ENCODE data around the gene OPRM1. TPM values are rescaled to one million over a fixed set of nuclear protein-coding genes. Genes with fewer than 3 reads are reported as not detected.
A peak's percentile ranks its signal among the peaks of the same experiment; 100 is the strongest.

Gene OPRM1
- total RNA-seq: not detected
- long read RNA-seq: 0 reads

GRCh38 chr6:154039231-154039842 is at the start of gene OPRM1:
TSS of gene OPRM1 (plus strand) at chr6:154039240. CDS start at chr6:154039545, 305 bp downstream.
- DNase-seq (peak; percentile 44), ATAC-seq (no peak)
- intact Hi-C loops (cut with micrococcal nuclease): no loop called here

DNA sequence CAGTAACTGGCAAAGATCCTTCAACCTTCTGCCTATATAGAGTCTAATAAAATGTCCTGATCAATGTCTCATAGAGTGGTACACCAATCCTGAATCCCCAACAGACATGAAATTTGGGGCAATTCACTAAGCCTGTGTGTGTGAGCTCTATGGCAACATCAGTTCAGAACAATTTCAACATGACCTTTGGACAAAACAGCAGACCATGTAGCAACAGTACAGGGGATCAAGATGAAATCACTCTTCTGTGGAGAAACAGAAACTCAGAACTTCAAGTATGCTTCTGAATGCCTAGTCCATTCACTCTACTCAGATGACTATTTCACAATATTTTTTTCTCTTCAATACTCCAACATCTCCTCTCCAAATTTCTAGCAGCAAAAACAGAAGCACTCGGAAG is 49.1 kb upstream of the OPRM1 start:
- DNase-seq (no peak), ATAC-seq (no peak)
- intact Hi-C loops (cut with micrococcal nuclease): no loop called here

DNA sequence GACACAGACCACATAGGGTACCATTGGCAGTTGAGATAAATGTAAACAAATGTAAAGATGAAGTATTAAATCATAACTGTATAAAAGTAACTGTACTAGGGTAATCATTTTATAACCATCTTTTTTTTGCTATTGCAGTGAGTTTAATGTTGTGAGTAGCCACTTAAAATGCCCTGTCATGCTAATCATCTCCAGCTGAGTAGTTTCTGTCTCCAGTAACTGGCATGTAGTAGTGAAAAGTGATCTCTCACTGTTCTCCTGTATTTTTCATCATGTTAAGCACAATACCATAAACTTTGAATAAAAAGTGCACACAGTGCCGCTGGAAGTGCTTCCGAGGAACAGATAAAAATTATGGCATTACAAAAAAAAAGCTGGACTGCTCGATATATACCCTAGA is 45.0 kb upstream of the OPRM1 start:
- ATAC-seq (no peak), DNase-seq (no peak)
- intact Hi-C loops (cut with micrococcal nuclease): no loop called here

DNA sequence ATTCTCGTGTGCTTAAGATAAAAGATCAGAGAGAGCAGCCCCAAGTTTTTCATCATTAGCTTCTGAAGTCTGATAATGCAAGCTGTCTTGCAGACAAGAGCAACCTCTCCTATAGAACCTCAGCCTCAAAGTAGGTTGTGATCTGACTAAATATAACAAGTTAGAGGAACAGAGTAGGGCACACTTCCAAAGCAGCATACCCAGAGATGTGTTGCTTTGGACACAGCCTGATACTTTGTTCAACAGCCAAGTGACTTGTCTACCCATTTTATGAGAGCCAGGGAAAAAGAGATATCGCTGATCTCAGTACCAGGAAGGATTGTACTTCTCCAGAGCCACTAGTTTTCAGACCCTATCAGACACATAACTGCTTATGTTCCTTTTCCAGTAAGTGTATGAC is 44.2 kb upstream of the OPRM1 start:
- ATAC-seq (no peak), DNase-seq (no peak)
- intact Hi-C loops (cut with micrococcal nuclease): no loop called here

DNA sequence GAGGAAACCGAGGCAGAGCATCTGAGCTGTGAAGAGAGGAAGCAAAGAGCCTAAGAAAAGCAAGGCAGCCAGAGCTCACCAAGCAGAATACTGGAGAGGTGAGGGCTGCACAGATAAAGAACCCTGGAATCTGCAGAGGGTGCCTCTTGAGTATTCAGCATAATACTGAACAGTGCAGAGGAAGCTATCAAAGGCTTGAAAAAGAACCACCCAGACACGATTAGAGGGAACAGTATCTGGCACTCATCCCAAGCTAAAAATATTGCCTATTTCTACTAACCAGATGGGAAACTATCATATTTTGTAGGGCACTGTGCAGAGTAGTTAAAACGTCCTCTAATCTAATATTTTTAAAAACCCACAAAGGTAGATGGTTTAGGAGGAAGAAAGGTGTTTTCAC is 41.8 kb upstream of the OPRM1 start:
- ATAC-seq (no peak), DNase-seq (no peak)
- intact Hi-C loops (cut with micrococcal nuclease): no loop called here

DNA sequence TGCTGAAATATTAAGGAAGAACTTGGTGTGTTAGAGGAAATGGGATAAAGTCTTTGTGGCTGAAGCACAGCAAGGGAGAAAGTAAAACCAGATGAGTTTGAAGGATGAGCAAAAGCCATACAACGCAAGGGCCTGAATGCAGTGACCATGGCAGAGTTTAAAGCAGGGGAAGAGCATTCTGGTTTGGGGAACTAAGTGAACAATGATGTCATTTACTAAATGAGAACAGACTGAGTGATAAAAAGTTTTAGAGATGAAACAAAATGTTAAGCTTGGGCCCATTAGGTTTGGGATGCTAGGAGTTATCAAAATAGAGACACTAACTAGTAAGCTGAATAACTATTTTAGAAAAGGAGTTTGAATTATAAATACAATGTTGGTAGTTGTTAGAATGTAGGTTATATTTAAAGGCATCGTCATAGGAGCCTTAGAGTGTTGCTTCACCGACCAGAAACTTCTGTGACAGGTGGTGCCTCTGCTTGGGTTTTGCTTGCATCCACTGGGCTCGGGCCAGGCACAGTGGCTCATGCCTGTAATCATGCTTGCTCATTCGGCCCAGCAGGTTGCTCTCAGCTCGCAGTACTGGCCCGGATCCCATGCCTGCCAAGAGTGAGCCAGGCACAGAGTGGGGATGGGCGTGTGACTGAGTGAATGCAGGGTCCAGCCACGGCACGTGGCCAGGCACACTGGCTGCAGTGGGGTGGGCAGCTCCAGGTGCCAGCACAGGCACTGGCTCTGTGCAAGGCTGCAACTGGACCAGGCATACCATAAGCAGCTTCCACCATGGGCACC is 37.4 kb upstream of the OPRM1 start:
- ATAC-seq (no peak), DNase-seq (no peak)
- intact Hi-C loops (cut with micrococcal nuclease): no loop called here

DNA sequence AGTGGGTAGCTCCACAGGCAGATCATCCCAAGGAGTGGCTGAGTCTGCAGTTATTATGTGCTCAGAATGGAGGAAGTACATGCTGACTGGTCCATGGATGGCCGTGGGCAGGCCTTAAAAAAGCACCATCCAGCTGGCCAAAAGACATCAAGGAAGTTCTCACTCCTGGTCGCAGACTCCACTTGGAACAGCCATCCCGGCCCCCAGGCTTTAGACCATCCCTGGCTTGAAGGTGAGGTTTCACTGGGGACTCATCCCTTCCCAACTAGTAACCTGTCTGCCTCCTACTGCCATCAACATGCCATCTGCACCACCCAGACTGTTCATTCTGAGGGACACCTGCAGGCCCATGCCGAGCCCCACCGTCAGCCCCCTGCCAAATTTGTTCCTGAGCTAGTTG is 36.1 kb upstream of the OPRM1 start:
- DNase-seq (no peak), ATAC-seq (no peak)
- intact Hi-C loops (cut with micrococcal nuclease): no loop called here

DNA sequence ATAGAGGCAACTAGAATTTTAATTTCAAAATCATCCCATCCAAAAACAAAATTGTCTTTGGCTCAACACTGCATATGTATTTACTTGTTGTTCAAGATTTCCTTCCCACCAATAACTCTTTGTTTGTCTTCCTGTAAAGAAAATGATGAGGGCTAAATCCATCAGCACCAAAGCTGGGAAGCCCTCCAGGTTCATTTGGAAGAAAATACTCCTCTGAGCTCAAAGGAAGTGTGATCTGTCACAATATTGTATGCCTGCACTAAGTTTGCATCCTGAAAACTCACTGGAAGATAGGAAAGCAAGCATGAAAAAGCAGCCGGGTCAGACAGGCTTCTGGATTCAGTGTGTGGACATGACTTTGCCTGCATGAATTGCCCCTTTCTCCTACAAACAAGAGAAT is 28.7 kb upstream of the OPRM1 start:
- DNase-seq (no peak), ATAC-seq (no peak)
- intact Hi-C loops (cut with micrococcal nuclease): no loop called here

- no peak for DNase-seq
- ATAC-seq: no peak
- intact Hi-C loops (cut with micrococcal nuclease): no loop called here
Measured at GRCh38 chr6:154012852-154013251, 26.2 kb upstream of the OPRM1 start.

DNA sequence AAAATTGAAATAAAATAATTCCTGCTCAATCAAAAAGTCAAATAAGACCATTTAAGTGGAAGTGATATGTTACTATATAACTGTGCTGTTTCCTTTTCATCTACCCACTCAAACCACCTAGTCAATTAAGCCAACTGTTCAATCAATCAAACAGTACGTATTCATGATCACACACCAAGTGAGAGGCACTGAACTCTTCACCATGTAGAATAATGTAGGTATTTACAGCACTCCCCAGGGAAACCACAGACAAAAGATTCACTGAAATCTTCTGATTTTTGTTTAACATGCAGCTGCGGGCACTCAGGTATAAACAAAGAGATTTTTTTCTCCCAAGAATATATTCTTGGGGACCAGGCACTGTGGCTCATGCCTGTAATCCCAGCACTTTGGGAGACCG is 21.3 kb upstream of the OPRM1 start:
- DNase-seq (no peak), ATAC-seq (no peak)
- intact Hi-C loops (cut with micrococcal nuclease): no loop called here

DNA sequence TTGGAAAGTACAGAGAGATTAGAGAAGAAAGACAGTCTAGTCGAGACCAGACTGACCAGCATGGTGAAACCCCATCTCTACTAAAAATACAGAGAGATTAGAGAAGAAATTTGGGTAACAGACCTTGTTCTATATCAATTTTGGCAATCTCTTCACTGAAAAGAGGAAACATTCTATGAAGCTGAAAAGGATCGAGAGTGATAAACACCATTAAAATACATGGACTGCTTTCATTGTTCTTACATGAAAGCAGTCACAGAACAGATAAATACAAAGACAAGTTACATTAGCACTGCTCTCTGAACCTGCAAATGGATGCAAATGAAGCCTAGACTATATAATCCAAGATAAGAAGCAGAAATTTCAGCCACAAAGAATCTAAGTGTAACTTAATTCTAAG is 8.4 kb upstream of the OPRM1 start:
- intact Hi-C loops (cut with micrococcal nuclease): no loop called here
- ATAC-seq: no peak
- no peak for DNase-seq

DNA sequence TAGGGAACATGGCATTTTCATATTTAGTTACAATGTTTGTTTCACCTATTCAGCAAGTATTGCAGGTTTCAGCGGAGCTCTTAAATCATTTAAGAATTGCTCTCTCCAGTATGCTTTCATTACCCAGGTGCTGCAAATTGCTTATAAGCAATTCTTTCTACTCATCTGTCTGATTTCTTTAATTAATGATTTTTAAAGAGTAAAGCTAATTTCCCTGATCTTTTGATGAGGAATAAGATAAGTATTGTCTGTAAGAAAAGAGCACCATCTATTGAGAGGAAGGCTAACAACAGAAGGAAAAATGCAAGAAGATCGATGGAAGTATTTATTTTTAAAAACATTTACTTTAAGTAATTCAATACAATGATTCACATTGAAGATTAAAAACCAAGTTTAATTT is 2.0 kb downstream of the OPRM1 start:
- intact Hi-C loops (cut with micrococcal nuclease): no loop called here
- no peak for DNase-seq
- ATAC-seq: no peak

DNA sequence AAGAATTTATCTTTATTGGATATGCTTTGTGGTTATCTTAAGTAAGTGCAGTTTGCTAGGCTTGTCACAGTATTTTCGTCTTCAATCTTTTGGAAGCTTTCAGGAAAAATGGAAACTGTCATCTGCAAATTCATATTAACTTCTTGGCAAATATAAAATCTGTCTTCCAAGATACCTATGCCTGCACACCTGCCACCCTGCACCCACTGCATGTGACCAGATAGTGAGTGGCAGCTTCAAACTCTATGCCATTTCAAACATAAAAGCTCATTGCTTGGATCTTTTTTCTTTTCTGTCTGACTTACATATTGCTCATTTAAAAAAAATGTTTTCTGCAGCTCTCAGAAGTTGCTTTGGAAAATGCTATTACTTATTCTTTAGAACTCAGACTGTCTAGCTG is 14.1 kb downstream of the OPRM1 start:
- ATAC-seq (no peak), DNase-seq (no peak)
- intact Hi-C loops (cut with micrococcal nuclease): no loop called here

DNA sequence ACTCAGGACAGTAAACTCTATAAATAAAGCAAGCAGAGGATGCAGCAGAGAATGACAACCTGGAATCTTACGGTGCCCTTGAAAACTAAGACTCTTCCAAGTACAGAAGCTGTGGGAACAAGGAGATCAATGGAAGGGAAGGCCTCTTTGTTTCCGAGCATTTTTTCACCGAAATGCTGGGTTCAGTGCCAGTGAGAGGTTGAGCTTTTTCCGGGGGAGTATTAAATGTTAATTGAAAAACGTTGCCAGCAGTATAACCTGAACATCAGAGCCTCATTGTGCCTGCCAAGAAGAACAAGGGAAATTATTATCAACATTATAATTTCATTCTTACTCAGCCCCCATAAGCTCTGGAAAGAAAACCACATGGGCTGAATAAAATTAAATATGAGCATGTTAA is 17.5 kb downstream of the OPRM1 start:
- intact Hi-C loops (cut with micrococcal nuclease): no loop called here
- no peak for DNase-seq
- no peak for ATAC-seq

DNA sequence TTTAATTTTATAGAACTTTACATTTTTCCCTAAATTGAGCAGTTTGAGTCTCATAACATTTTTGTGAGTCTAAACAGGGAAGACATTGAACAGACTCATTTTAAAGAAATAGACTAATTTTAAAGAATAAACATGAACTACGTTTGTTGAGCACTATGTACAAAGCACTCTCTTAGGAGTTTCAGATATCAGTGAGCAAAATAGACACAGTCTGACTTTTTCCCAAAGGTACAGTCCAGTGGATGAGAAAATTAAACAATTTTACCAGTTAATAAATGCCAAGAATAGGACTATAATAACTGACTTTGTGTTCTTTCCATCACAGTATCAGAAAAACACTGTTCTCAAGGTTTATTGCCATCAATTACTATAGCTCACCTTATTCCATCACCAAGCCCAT is 18.1 kb downstream of the OPRM1 start:
- ATAC-seq (no peak), DNase-seq (no peak)
- intact Hi-C loops (cut with micrococcal nuclease): no loop called here

DNA sequence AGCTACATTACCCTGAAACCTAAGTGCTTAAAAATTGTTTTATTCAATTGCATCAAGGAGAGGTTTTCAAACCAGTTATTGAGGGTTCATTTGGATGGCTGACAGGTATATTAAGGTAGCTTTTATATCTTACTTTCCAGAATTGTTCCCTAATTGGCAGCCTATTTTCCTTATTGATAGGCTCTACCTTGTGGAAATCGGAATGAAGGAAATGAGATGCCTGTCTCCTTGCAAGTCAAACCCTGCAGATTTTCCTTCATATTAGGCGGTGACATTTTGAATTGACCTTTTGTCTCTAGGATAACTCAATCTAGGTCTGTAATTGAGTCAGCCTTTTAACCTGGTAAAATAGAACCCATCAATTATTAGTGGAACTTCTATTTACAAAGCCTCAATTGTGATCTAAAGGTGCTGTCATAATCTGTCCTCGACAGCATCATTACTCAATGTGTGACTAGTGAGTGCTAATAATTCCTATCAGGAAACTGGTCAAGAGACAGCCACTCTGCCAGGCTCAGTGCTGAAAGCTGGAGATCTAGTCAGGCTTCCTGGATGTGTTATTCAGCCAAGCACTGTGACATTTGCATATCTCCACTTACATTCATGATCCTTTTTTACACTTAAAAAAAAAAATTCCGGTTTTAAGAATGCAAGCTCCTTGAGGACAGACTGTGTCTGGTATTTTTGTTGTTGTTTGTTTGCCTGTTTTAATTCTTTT is 20.1 kb downstream of the OPRM1 start:
- intact Hi-C loops (cut with micrococcal nuclease): no loop called here
- no peak for DNase-seq
- ATAC-seq: no peak

GRCh38 chr6:154060076-154060475 is 21.0 kb downstream of the OPRM1 start:
- ATAC-seq (no peak), DNase-seq (no peak)
- intact Hi-C loops (cut with micrococcal nuclease): no loop called here

GRCh38 chr6:154070041-154070440 is 31.0 kb downstream of the OPRM1 start:
- ATAC-seq: no peak
- intact Hi-C loops (cut with micrococcal nuclease): no loop called here
- no peak for DNase-seq

- no peak for ATAC-seq
- intact Hi-C loops (cut with micrococcal nuclease): no loop called here
- DNase-seq: no peak
Measured at GRCh38 chr6:154070657-154071056, 31.6 kb downstream of the OPRM1 start.

- ATAC-seq: no peak
- intact Hi-C loops (cut with micrococcal nuclease): no loop called here
- DNase-seq: no peak
Measured at GRCh38 chr6:154071236-154071635, 32.2 kb downstream of the OPRM1 start.

DNA sequence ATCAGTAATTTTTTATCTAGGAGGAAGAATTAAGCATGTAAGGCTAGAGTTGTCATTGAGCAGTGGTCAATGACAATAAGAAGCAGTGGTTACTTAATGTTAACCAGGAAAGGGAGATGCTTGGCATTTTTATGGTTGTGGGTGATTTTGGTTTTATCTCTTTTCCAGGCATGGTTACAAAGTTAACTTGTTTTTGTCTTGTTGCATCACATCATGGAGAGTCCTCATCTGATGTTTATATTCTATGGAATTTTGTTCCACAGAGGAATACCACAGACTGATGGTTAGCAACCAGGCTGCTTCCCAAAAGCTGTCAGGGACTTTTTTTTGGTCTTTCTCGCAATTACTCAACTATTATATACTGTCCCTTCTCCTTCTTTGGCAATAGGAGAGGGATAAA is 32.7 kb downstream of the OPRM1 start:
- DNase-seq: no peak
- ATAC-seq: no peak
- intact Hi-C loops (cut with micrococcal nuclease): no loop called here

All from left ventricle myocardium superior (tissue), 1 donor.